GM18499 (cell line): ENCODE measurements around the gene TMEM18.

Experiments used
- ATAC-seq: cut with Tn5 transposase; IDR thresholded peaks from one replicate; pipeline ENCODE4 v1.9.1; 2021; ENCODE audit warnings: moderate number of reproducible peaks; ENCODE audit not compliant: insufficient read depth, unreplicated experiment

TMEM18 gene

DNA sequence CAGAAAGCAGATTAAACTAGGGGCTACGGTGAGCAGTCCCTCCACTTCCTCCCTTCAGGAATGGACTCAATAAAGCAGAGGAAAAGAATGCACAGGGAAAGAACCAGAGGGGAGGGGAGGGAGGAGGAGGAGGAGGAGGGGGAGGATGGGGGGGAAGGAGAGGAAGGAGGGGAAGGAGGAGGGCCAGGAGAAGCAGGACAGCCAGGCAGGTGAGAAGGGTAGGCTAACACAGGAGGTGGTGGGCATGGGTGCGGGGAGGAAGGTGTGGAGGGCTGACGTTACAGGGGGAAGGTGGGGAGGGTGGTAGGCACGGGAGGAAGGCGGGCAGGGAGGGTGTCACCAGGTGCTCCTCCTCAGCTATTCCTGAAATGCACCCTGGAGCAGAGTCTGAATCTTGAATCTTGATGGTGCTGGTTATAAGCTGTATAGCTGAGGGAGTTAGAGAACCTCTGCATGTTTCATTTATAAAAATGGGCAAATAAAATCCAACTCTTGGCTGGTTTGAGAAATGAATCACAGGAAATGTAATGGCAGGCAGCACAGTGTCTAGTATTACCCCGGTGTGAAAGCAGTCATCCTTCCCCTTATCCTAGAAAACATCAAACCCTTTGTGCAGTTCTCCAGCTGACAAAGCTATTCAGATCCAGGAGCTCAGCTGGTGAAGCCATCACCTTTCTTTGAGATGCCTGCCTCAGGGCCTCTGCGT, 3.4 kb downstream of the TMEM18 start:
- ATAC-seq: no peak

GRCh38 chr2:673016-673415, 4.2 kb downstream of the TMEM18 start:
- no peak for ATAC-seq

DNA sequence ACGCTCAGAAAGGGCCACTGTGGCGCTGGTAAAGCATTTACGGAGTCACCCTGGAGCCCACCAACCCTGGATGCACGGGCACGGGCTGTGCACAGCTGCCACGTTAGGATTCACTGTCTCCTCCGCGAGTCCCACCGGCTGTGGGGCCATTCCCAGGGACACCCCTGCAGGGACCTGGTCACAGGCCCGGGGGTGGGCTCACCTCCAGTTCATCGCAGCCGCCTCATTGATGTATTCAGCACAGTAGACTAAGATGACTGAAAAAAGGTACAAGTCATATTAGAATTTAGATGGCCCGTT, 4.7 kb downstream of the TMEM18 start:
- ATAC-seq: no peak

DNA sequence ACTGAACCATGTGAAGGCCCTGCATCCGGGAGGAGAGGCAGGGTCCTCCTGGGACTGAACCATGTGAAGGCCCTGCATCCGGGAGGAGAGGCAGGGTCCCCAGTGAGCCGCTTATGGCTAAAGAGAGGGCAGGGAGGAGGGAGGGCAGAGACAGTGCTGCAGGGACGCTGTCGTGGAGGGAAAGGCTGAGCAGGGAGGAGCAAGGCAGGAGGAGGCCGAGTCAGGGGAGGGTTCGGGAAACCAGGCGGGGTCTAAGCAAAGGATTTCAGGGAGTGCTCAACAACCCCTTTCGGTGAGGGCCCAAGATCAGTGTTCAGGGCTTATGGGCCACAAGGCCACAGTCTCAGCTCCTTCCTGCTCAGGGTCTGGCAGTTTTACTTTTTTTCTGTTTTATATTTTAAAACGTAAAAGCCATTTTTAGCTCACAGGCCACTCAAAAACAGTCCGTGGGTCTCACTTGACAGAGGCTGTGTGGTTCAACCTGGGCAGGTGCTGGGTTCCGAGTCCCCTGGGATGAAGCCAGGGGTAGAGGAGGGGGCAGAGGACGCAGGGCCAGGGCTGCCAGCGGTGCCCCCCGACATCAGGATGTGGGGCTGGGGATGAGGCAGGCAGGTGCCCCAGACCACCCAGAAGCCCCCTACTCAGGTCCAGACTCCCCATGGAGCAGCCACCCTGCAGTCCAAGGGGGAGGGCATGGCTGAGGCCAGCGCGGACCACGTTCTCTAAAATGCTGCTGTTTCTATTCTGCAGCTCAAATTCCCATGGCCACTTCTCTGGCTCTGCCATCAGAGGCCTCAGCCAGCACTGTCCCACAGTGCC, 5.2 kb downstream of the TMEM18 start:
- no peak for ATAC-seq

DNA sequence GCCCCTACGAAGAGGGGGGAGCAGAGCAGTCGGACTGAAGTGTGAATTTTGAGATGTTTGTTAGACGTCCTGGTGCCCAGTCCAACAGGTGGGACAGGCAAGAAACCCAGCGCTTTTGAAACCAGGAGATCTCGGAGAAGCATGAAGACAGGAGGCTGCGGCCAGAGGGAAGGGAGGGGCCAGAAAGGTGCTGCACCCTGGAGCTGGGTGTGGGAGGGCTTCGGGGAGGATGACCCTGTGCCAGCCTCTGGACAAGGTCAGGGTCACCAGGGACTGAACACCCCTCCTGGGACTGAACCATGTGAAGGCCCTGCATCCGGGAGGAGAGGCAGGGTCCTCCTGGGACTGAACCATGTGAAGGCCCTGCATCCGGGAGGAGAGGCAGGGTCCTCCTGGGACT, 6.1 kb downstream of the TMEM18 start:
- ATAC-seq: no peak

- no peak for ATAC-seq
These were observed 6.6 kb downstream of the TMEM18 start for GRCh38 chr2:670637-671036.

- no peak for ATAC-seq
These were observed 7.9 kb downstream of the TMEM18 start for GRCh38 chr2:669323-669722.

DNA sequence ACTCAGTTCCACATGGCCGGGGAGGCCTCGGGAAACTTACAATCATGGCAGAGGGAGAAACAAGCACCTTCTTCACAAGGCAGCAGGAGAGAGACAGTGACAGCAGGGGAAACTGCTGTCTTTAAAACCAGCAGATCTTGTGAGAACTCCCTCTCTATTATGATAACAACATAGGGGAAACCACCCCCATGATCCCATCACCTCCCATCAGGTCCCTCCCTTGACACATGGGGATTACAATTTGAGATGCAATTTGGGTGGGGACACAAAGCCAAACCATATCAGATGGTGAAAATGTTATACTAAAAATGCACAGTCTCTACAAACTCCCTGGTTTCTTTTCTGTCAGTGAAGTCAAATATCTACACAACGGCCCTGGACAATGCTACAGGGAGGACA, 9.2 kb downstream of the TMEM18 start:
- no peak for ATAC-seq

DNA sequence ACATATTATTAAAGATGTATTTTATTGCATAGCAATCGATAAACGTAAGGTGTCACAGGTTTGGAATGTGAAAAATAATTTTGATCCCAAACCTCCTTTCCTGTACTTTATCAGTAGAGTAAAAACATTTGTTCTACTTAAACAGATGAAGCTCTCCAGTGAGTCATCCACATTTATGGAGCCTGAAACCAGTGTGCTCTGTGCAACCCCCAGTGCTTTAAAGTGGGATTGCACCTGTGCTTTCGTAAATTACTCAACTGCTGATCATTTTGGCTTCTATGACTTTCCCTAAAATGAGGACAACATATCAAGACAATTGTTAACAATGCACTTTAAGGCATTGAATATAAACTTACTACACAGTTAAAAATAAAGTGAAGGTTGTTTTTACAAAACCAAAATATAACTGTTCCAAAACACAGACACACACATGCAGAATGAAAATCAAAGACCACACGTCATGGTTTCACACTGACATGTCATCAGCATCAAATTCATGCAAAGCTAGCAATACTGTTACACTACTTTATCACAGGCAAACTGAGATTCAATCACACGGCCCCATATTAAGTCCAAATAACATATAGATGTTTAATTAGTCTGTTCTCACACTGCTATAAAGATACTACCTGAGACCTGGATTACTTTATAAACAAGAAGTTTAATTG, 9.7 kb downstream of the TMEM18 start:
- ATAC-seq: no peak

- no peak for ATAC-seq
These were observed 10.8 kb downstream of the TMEM18 start for GRCh38 chr2:666441-666840.

DNA sequence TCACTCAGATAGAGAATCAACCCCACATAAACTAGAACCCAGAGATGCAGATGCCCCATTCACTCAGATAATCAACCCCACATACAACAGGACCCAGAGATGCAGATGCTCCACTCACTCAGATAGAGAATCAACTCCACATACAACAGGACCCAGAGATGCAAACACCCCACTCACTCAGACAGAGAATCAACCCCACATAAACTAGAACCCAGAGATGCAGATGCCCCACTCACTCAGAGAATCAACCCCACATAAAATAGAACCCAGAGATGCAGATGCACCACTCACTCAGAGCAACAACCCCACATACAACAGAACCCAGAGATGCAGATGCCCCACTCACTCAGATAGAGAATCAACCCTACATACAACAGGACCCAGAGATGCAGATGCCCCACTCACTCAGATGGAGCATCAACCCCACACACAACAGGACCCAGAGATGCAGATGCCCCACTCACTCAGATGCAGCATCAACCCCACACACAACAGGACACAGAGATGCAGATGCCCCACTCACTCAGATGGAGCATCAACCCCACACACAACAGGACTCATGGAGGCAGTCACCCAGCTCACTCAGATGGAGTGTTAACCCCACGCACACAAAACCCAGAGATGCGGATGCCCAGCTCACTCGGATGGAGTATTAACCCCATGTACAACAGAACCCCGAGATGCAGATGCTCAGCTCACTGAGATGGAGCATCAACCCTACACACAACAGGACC, 11.7 kb downstream of the TMEM18 start:
- ATAC-seq: no peak

DNA sequence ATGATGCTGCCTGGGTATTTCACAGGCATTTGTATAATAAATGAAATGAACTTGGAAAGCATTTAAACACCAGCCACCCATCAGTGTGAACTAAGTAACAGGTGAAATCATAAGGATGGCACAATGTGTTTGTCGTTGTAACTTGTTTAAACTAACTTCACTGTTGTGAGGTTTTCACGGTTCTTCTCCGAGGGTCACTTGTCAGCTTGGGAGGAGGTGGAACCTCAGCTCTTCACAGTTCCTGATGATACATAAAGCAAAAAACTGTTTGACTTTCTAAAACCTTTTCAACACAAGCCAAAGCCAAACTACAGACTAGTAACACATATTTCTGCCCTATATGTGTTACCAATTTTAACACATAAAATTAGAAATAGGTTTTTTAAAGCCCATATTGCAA, 13.1 kb downstream of the TMEM18 start:
- no peak for ATAC-seq

GRCh38 chr2:663221-663620, 14.0 kb downstream of the TMEM18 start:
- ATAC-seq: no peak

DNA sequence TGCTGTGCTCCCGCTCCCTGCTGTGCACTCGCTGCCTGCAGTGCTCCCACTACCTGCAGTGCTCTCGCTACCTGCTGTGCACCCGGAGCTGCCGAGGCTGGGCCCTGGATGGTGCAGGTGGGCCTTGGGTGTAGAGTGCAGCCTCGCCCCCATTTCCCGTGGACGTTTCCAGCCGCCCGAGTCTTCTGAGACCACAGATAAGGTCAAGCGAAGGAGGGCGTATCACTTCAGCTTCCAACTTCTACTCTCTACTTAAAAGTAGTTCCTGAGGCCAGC, 15.9 kb downstream of the TMEM18 start:
- ATAC-seq: no peak

DNA sequence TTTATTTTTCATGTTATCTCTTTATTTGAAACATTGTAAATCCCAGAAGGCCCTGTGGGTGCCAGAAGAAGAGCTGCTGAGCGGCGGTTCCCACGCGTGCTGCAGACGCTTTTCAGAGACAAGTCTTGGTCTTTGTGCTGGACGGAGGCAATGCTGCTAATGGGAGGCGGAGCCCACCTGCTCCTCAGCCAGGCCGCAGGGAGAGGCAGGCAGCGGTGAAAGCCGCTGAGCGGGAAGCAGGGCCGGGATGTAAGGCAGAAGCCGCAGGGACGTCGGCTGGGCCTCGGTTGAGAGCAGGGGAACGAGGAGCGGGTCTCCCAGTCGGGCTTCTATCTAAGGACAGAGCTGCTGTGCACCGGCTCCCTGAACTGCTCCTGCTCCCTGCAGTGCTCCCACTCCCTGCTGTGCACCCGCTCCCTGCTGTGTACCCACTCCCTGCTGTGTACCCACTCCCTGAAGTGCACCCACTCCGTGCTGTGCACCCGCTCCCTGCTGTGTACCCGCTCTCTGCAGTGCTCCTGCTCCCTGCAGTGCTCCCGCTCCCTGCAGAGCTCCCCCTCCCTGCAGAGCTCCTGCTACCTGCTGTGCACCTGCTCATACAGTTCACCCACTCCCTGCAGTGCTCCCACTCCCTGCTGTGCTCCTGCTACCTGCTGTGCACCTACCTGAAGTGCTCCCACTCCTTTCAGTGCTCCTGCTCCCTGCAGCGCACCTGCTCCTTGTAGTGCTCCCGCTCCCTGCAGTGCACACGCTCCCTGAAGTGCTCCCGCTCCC, 16.4 kb downstream of the TMEM18 start:
- ATAC-seq: no peak

DNA sequence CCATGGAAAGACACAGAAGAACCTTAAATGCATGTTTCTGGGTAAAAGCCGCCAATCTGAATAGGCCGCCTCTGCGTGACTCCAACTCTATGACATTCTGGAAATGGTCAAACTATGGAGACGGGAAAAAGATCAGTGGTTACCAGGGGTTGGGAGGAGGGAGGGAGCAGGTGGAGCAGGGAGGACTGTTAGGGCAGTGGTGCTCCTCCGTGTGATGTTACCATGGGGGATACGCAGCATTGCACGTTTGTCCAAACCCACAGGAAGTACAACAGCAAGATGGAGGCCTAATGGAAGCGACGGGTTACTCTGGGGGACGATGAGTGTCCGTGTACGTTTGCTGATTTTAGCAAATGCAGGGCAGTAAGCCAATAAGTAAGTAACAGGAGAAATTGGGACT, 17.2 kb downstream of the TMEM18 start:
- no peak for ATAC-seq

DNA sequence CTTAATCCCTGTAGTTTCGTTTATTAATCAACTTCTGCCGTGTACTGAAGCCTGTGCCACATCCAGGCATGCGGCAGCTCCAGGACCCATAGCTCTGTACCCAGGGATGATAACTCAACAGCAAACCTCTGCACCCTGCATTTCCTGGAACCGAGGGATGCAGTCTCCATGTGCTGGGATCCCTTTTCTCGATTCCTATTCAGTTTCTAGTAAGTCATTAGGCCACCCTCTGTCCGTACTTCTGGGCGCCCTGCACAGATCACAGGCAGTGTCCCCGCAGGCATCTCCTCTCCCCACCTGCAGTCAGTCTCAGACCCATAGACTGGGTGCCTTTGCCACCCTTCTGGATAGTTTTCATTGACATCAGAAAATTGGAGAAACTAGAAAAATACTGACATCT, 18.8 kb downstream of the TMEM18 start:
- ATAC-seq: no peak

DNA sequence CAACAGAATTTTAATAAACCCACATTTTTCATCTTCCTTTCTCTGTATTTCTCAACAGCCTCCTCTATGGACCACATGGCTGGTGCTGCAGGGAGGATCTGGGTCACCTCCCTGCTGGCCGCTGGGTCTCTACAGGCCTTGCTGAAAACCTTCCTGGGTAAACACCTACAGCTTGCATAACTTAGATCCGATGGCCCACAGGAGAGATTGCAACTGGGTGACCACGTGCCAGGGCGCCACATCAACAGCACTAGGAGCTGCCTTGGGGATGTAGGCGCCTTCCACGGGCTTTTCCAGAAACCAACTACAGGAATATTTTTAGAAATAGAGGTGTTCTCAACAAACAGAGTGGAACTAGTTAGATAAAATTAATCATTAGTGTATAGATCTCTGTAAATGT, 19.4 kb downstream of the TMEM18 start:
- no peak for ATAC-seq

- ATAC-seq: no peak
These were observed 20.5 kb downstream of the TMEM18 start for GRCh38 chr2:656676-657075.

DNA sequence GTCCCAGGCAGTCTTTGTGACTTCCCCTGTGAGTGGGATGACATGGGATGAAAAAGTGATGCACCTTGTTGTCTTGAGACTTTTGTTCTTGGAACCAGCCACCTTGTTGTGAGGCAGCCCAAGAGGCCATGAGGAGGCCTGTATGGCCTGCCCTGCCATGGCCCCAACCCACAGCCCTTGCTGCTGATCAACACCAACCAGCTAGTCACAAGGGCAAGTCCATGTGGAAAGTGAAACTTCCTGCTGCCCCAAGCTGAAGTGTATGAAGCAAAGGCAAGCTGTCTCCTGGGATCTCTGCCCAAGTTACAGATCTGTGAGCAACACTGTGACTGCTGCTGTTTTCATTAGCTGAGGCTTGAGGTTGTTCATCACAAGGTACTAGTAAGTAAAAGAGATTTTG, 21.6 kb downstream of the TMEM18 start:
- no peak for ATAC-seq
